ENCODE measurements around the gene ARRB2. TPM values are rescaled to one million over a fixed set of nuclear protein-coding genes. Genes with fewer than 3 reads are reported as not detected.

Gene ARRB2
- total RNA-seq, 2 experiments from 2014 or later, result 348 to 365 TPM

GRCh38 chr17:4740025-4740351 is 29.6 kb downstream of the ARRB2 start:
- Mint-ChIP-seq H3K27ac (no peak overlapping the region), H3K9me3 (ENCODE audit: low read depth) (no peaks in the 10 kb centered on the region)

GRCh38 chr17:4740584-4740983 is 30.2 kb downstream of the ARRB2 start:
- Mint-ChIP-seq H3K27me3 (peaks cover 33% of the 10 kb centered on the region), H3K27ac (no peak overlapping the region), H3K36me3 (no peaks in the 10 kb centered on the region), H3K9me3 (ENCODE audit: low read depth) (no peaks in the 10 kb centered on the region), H3K4me1 (peaks cover 22% of the 10 kb centered on the region), H3K4me3 (peak overlapping the region; percentile 60)
- ATAC-seq (no peak), DNase-seq (no peak)
- CTCF ChIA-PET, result interaction anchor here (1.0 to 1.2 kb wide), 2 partner anchors 39 to 115 kb away, joined by 3 read pairs; no protein-coding TSS in a partner anchor

More at GRCh38 chr17:4740025-4740351, 29.6 kb downstream of the ARRB2 start:
- Mint-ChIP-seq H3K4me1 (peaks cover 20% of the 10 kb centered on the region), H3K4me3 (peak overlapping the region; percentile 60), H3K36me3 (no peaks in the 10 kb centered on the region), H3K27me3 (peaks cover 30% of the 10 kb centered on the region)
- ATAC-seq (no peak), DNase-seq (no peak)
- CTCF ChIA-PET, result interaction anchor here (1.0 kb wide), 1 partner anchor 114 kb away, joined by 3 read pairs; no protein-coding TSS in a partner anchor

GRCh38 chr17:4741544-4741943 is 31.1 kb downstream of the ARRB2 start:
- H3K9me3 Mint-ChIP-seq (ENCODE audit: low read depth), result no peaks in the 10 kb centered on the region
- peaks cover 32% of the 10 kb centered on the region for H3K27me3 Mint-ChIP-seq
- DNase-seq (no peak), ATAC-seq (no peak)
- no peak overlapping the region for H3K27ac Mint-ChIP-seq
- H3K36me3 Mint-ChIP-seq, result no peaks in the 10 kb centered on the region
- no peak overlapping the region for H3K4me3 Mint-ChIP-seq
- H3K4me1 Mint-ChIP-seq, result peaks cover 17% of the 10 kb centered on the region
- CTCF ChIA-PET, result interaction anchor here (1.2 kb wide), 1 partner anchor 38 kb away, joined by 3 read pairs; no protein-coding TSS in a partner anchor

GRCh38 chr17:4742133-4742532 is 31.7 kb downstream of the ARRB2 start:
- Mint-ChIP-seq H3K36me3 (no peaks in the 10 kb centered on the region), H3K4me1 (peaks cover 19% of the 10 kb centered on the region), H3K4me3 (no peak overlapping the region), H3K27me3 (peaks cover 35% of the 10 kb centered on the region), H3K9me3 (ENCODE audit: low read depth) (no peaks in the 10 kb centered on the region), H3K27ac (no peak overlapping the region)
- CTCF ChIA-PET, result interaction anchor here (1.2 kb wide), 1 partner anchor 38 kb away, joined by 3 read pairs; no protein-coding TSS in a partner anchor
- DNase-seq, result no peak
- ATAC-seq, result no peak

GRCh38 chr17:4742629-4743028 is 32.2 kb downstream of the ARRB2 start:
- H3K4me1 Mint-ChIP-seq, result peaks cover 22% of the 10 kb centered on the region
- CTCF ChIA-PET, result no interaction called here
- no peaks in the 10 kb centered on the region for H3K9me3 Mint-ChIP-seq (ENCODE audit: low read depth)
- no peaks in the 10 kb centered on the region for H3K36me3 Mint-ChIP-seq
- no peak for DNase-seq
- no peak for ATAC-seq
- no peak overlapping the region for H3K27ac Mint-ChIP-seq
- peaks cover 35% of the 10 kb centered on the region for H3K27me3 Mint-ChIP-seq
- H3K4me3 Mint-ChIP-seq, result no peak overlapping the region

GRCh38 chr17:4743216-4743615 is 32.8 kb downstream of the ARRB2 start:
- Mint-ChIP-seq H3K27me3 (peaks cover 36% of the 10 kb centered on the region), H3K27ac (no peak overlapping the region), H3K9me3 (ENCODE audit: low read depth) (no peaks in the 10 kb centered on the region), H3K36me3 (no peaks in the 10 kb centered on the region), H3K4me1 (peaks cover 28% of the 10 kb centered on the region), H3K4me3 (no peak overlapping the region)
- no peak for DNase-seq
- CTCF ChIA-PET, result no interaction called here
- ATAC-seq, result no peak

- Mint-ChIP-seq H3K9me3 (ENCODE audit: low read depth) (no peaks in the 10 kb centered on the region), H3K4me1 (peaks cover 27% of the 10 kb centered on the region), H3K36me3 (no peaks in the 10 kb centered on the region), H3K4me3 (no peak overlapping the region), H3K27ac (no peak overlapping the region), H3K27me3 (peaks cover 35% of the 10 kb centered on the region)
- no peak for ATAC-seq
- DNase-seq, result no peak
- CTCF ChIA-PET, result interaction anchor here (1.3 kb wide), 1 partner anchor 42 kb away, joined by 5 read pairs; the partner anchor contains the start of gene VMO1
Measured at GRCh38 chr17:4743898-4744297, 33.5 kb downstream of the ARRB2 start.

- Mint-ChIP-seq H3K36me3 (no peaks in the 10 kb centered on the region), H3K4me3 (no peak overlapping the region), H3K27ac (no peak overlapping the region), H3K4me1 (peaks cover 21% of the 10 kb centered on the region), H3K9me3 (ENCODE audit: low read depth) (no peaks in the 10 kb centered on the region), H3K27me3 (peaks cover 36% of the 10 kb centered on the region)
- ATAC-seq, result no peak
- CTCF ChIA-PET, result interaction anchor here (1.3 kb wide), 1 partner anchor 41 kb away, joined by 5 read pairs; the partner anchor contains the start of gene VMO1
- DNase-seq, result no peak
Measured at GRCh38 chr17:4744999-4745969, 34.9 kb downstream of the ARRB2 start.

GRCh38 chr17:4747847-4748246 is 37.4 kb downstream of the ARRB2 start:
- DNase-seq, result peak; percentile 65
- H3K9me3 Mint-ChIP-seq (ENCODE audit: low read depth), result no peaks in the 10 kb centered on the region

GRCh38 chr17:4748686-4749085 is 38.3 kb downstream of the ARRB2 start:
- H3K36me3 Mint-ChIP-seq, result no peaks in the 10 kb centered on the region

More at GRCh38 chr17:4747847-4748246, 37.4 kb downstream of the ARRB2 start:
- Mint-ChIP-seq H3K27ac (peak overlapping the region; percentile 38), H3K4me3 (peak overlapping the region; percentile 54), H3K36me3 (no peaks in the 10 kb centered on the region), H3K27me3 (peaks cover 42% of the 10 kb centered on the region), H3K4me1 (peaks cover 22% of the 10 kb centered on the region)
- ATAC-seq, result peak; percentile 90
- CTCF ChIA-PET, result interaction anchor here (0.6 to 2.8 kb wide), 3 partner anchors 38 to 985 kb away, joined by 3 to 14 read pairs (median 5); partner anchors contain the start of genes ARRB2 and GLTPD2

GRCh38 chr17:4750606-4751005 is 40.2 kb downstream of the ARRB2 start:
- Mint-ChIP-seq H3K27ac (no peak overlapping the region), H3K4me1 (peaks cover 20% of the 10 kb centered on the region), H3K4me3 (no peak overlapping the region), H3K27me3 (peaks cover 55% of the 10 kb centered on the region), H3K9me3 (ENCODE audit: low read depth) (no peaks in the 10 kb centered on the region), H3K36me3 (no peaks in the 10 kb centered on the region)
- ATAC-seq (no peak), DNase-seq (no peak)
- CTCF ChIA-PET, result no interaction called here

More at GRCh38 chr17:4748686-4749085, 38.3 kb downstream of the ARRB2 start:
- H3K27ac Mint-ChIP-seq, result no peak overlapping the region
- H3K27me3 Mint-ChIP-seq, result peaks cover 45% of the 10 kb centered on the region
- no peak for DNase-seq
- no peaks in the 10 kb centered on the region for H3K9me3 Mint-ChIP-seq (ENCODE audit: low read depth)
- CTCF ChIA-PET, result interaction anchor here (0.8 to 2.8 kb wide), 2 partner anchors 39 to 41 kb away, joined by 3 to 14 read pairs; partner anchors contain the start of genes ARRB2 and GLTPD2
- H3K4me1 Mint-ChIP-seq, result peaks cover 22% of the 10 kb centered on the region
- no peak for ATAC-seq
- no peak overlapping the region for H3K4me3 Mint-ChIP-seq

GRCh38 chr17:4751932-4752331 is 41.5 kb downstream of the ARRB2 start:
- Mint-ChIP-seq H3K36me3 (no peaks in the 10 kb centered on the region), H3K27ac (no peak overlapping the region), H3K9me3 (ENCODE audit: low read depth) (no peaks in the 10 kb centered on the region), H3K4me1 (peaks cover 17% of the 10 kb centered on the region), H3K4me3 (no peak overlapping the region), H3K27me3 (peaks cover 56% of the 10 kb centered on the region)
- CTCF ChIA-PET, result no interaction called here
- ATAC-seq (no peak), DNase-seq (no peak)

GRCh38 chr17:4753392-4753791 is 43.0 kb downstream of the ARRB2 start:
- ATAC-seq (no peak), DNase-seq (no peak)
- Mint-ChIP-seq H3K4me3 (no peak overlapping the region), H3K27me3 (peaks cover 61% of the 10 kb centered on the region), H3K27ac (no peak overlapping the region), H3K4me1 (peaks cover 6% of the 10 kb centered on the region), H3K36me3 (no peaks in the 10 kb centered on the region), H3K9me3 (ENCODE audit: low read depth) (no peaks in the 10 kb centered on the region)
- CTCF ChIA-PET, result interaction anchor here (0.8 kb wide), 1 partner anchor 27 kb away, joined by 3 read pairs; no protein-coding TSS in a partner anchor

Data from activated CD8-positive, alpha-beta memory T cell treated with anti-CD3 and anti-CD28 coated beads, Interleukin-2, amount 10 ng/mL, durations not matched to agents 7 days and 5 days (primary cell).